Activated CD4-positive, alpha-beta T cell treated with anti-CD3 and anti-CD28 coated beads, Interleukin-2, amount 10 ng/mL, durations not matched to agents 7 days and 5 days (primary cell): ENCODE measurements around the gene GDI2. TPM values are rescaled to one million over a fixed set of nuclear protein-coding genes. Genes with fewer than 3 reads are reported as not detected.
A peak's percentile ranks its signal among the peaks of the same experiment; 100 is the strongest.

ENCODE experiments used
- CTCF ChIA-PET: fragments of 350-600 bp; sonication (Branson Sonifier 250); formaldehyde crosslinking; loops from one replicate; lab custom pipeline; 2021; ENCODE audit warnings: antibody characterized with exemption; lab: Charles Lee
- POLR2A ChIA-PET: fragments of 350-600 bp; sonication (Branson Sonifier 250); formaldehyde crosslinking; loops from one replicate; lab custom pipeline; 2021; ENCODE audit warnings: antibody characterized with exemption; lab: Charles Lee
- DNase-seq: peaks from one replicate; pipeline ENCODE4 v3.0.0-alpha.2; 2020
- H3K27ac Mint-ChIP-seq: one replicate; pipeline ENCODE4 v1.8.0; 2021; ENCODE audit warnings: mild to moderate bottlenecking, moderate library complexity, mixed read lengths
- H3K27me3 Mint-ChIP-seq: one replicate; pipeline ENCODE4 v1.8.0; 2021; ENCODE audit warnings: mixed read lengths
- H3K36me3 Mint-ChIP-seq: one replicate; pipeline ENCODE4 v1.8.0; 2021; ENCODE audit warnings: low read depth, mixed read lengths
- H3K4me1 Mint-ChIP-seq: one replicate; pipeline ENCODE4 v1.8.0; 2021; ENCODE audit warnings: mixed read lengths
- H3K4me3 Mint-ChIP-seq: one replicate; pipeline ENCODE4 v1.8.0; 2021; ENCODE audit warnings: mild to moderate bottlenecking, moderate library complexity, mixed read lengths
- H3K9me3 Mint-ChIP-seq: one replicate; pipeline ENCODE4 v1.8.0; 2021; ENCODE audit warnings: mixed read lengths
- total RNA-seq, 2 experiments: library from RNA; stranded (reverse); gene quantifications; one replicate each; pipeline ENCODE4 v1.2.3, GENCODE V29; 2021

GDI2 gene
- total RNA-seq, 2 experiments from 2014 or later: 219 to 242 TPM

DNA sequence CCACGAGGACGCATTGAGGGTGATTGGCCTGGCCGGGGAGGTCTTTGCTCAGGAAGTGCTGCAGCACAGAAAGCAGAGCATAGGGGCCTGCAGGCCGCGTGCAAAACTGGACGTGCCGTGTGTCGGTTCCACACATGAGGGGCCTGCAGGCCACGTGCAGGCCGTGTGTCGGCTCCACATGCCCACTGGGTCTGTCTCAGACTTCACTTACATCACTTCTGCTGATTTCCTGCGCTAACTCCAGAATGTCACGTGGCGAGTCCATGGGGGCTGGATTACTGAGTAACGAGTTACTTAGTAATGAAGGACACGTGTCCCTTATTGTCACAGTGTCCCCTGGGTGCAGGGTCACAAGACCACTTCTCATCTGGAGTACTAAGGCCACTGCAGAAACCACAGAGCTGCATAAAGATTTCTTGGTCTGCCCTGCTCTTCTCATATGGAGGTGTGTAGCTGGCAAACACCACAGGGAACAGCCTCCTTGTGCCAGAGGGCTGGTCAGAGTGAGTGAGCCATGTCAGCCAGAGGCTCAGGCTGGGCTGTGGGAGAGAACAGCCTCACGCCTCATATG is 60.8 kb downstream of the GDI2 start:
- Mint-ChIP-seq H3K9me3 (no peaks in the 10 kb centered on the region), H3K27me3 (no peaks in the 10 kb centered on the region), H3K4me3 (no peak overlapping the region), H3K4me1 (peaks cover 25% of the 10 kb centered on the region), H3K36me3 (peaks cover 57% of the 10 kb centered on the region), H3K27ac (no peak overlapping the region)
- ChIA-PET CTCF (interaction anchor here (0.7 kb wide), 1 partner anchor 10 kb away, joined by 9 read pairs; no protein-coding TSS in a partner anchor), POLR2A (no interaction called here)
- no peak for DNase-seq

DNA sequence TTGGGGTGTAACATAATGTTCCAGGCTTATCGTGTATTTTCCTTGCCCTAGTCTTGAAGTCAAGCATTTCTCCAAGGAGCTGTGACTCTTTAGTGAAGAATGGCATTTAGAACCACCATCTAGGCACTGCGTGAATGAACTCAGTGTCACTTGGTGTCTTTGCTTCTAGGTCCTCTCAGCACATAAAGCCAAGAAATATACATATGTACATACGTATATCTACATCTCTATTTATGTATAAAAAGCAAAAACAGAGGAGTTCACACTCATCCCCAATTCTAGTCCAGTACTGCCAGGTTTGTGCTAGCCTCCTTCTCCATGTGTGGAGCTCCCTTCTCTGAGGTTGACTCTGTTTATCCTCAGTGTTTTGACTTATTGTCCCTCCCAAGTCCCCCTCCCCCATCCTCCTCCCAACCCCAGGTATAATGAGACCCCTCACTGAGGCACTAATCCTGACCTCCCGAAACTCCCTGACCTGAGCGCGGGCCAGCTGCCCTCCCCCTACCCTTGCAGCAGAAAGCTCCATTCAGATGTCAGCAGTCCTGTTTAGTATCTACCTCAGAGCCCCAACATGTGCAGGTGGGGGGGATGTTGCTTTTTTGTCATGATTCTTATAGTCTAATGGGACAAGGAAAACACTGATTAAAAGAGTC is 61.5 kb downstream of the GDI2 start:
- POLR2A ChIA-PET: no interaction called here

DNA sequence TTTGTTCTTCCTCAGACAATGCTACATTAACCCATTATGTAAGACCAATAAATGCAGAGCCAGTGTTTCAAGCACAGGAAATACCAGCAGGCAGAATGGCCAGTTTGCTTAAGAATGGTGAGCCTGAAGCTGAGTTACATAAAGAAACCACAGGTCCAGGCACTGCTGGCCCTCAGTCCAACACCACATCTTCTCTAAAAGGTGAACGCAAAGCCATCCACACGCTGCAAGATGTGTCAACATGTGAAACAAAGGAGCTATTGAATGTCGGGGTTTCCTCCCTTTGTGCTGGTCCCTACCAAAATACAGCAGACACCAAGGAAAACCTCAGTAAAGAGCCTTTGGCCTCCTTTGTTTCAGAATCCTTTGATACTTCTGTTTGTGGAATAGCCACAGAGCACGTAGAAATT is 64.8 kb downstream of the GDI2 start:
- Mint-ChIP-seq H3K4me1 (peaks cover 18% of the 10 kb centered on the region), H3K9me3 (no peaks in the 10 kb centered on the region), H3K36me3 (peaks cover 59% of the 10 kb centered on the region), H3K27me3 (no peaks in the 10 kb centered on the region), H3K27ac (no peak overlapping the region), H3K4me3 (no peak overlapping the region)
- no peak for DNase-seq
- ChIA-PET CTCF (no interaction called here), POLR2A (no interaction called here)

More for the DNA sequence above, 61.5 kb downstream of the GDI2 start:
- Mint-ChIP-seq H3K9me3 (no peaks in the 10 kb centered on the region), H3K27me3 (no peaks in the 10 kb centered on the region), H3K4me1 (peaks cover 30% of the 10 kb centered on the region), H3K4me3 (no peak overlapping the region), H3K27ac (no peak overlapping the region), H3K36me3 (peaks cover 57% of the 10 kb centered on the region)
- DNase-seq: no peak
- CTCF ChIA-PET: no interaction called here

DNA sequence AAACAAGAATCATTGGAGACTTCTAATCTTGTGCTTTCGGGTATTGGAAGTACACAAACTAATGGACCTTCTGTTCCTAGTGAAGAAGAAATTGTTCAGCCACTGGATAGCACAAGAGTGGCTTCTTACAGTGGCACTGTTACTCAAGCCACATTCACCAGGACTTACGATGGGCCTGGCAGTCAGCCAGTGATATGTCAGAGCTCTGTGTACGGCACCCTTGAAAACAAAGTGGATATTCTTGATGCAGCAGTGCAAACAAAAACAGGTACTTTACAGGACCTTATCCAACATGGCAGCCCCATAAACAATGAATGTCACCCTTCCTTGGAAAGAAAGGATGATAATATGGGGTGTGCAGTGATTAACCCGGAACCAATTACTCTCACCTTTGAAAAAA is 67.0 kb downstream of the GDI2 start:
- POLR2A ChIA-PET: no interaction called here
- Mint-ChIP-seq H3K4me1 (peaks cover 7% of the 10 kb centered on the region), H3K4me3 (no peak overlapping the region), H3K9me3 (no peaks in the 10 kb centered on the region), H3K27ac (no peak overlapping the region), H3K27me3 (no peaks in the 10 kb centered on the region), H3K36me3 (peaks cover 57% of the 10 kb centered on the region)
- no peak for DNase-seq
- CTCF ChIA-PET: interaction anchor here (1.3 kb wide), 3 partner anchors 10 to 42 kb away, joined by 3 to 5 read pairs (median 3); no protein-coding TSS in a partner anchor

DNA sequence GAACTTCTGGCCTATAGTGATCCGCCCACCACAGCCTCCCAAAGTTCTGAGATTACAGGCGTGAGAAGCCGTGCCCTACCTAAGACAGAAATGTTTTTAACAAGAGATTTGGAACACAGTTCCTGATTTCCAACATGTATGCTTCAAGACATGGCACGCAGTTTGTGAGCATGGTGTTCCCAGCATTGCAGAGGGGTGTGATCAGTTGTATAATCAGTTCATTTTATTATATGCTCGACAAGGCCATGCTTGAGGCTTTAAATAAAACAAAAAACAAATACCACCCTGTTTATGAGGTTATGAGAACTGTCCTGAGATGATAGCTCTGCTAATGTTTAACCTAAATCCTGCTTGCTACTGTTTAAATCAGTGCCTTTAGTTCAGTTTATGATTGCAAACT is 68.4 kb downstream of the GDI2 start:
- Mint-ChIP-seq H3K4me3 (no peak overlapping the region), H3K36me3 (peaks cover 63% of the 10 kb centered on the region), H3K27ac (no peak overlapping the region), H3K9me3 (no peaks in the 10 kb centered on the region), H3K27me3 (no peaks in the 10 kb centered on the region), H3K4me1 (peaks cover 7% of the 10 kb centered on the region)
- CTCF ChIA-PET: interaction anchor here (1.3 kb wide), 1 partner anchor 9 kb away, joined by 3 read pairs; no protein-coding TSS in a partner anchor
- no peak for DNase-seq
- POLR2A ChIA-PET: no interaction called here

DNA sequence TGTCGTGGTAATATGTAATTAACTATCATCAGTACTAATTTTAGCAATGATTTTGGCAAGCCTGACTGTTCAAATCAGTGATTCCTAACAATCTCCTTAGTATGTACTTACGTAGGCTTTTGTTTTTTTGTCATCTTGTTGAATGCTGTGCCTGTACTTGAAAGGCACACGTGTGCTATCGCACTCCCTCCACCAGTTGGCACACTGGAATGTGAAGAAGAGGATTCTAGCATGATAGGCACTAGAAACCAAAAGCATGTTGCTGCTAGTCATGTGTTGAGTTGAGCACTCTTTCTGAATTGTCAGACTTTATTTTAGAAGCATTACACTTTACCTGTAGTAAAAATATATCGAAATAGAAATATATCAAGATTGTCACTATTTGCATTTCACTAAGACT is 69.5 kb downstream of the GDI2 start:
- CTCF ChIA-PET: no interaction called here
- POLR2A ChIA-PET: no interaction called here
- peaks cover 7% of the 10 kb centered on the region for H3K4me1 Mint-ChIP-seq
- no peak overlapping the region for H3K4me3 Mint-ChIP-seq
- no peak overlapping the region for H3K27ac Mint-ChIP-seq
- peaks cover 64% of the 10 kb centered on the region for H3K36me3 Mint-ChIP-seq
- H3K27me3 Mint-ChIP-seq: no peaks in the 10 kb centered on the region
- H3K9me3 Mint-ChIP-seq: no peaks in the 10 kb centered on the region
- no peak for DNase-seq

DNA sequence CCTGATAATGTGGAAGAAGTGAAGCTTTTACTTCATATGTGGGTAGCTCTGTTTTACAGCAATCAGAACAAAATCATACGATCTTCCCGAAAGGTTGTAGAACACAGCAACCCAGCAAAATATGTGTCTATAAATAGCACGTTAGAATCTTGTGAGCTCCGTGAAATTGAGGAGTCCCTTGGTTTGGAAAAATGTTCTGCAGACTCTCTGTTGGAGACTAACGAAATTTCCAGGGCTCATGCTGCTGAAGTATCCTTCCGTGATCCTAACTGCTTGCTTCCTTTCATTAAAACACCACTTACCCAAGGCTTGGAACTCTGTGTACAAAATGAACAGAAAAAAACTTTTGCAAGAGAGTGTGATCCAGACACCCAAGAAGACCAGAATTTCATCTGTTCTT is 71.1 kb downstream of the GDI2 start:
- H3K27me3 Mint-ChIP-seq: no peaks in the 10 kb centered on the region
- H3K9me3 Mint-ChIP-seq: no peaks in the 10 kb centered on the region
- ChIA-PET POLR2A (no interaction called here), CTCF (interaction anchor here (0.6 kb wide), 1 partner anchor 102 kb away, joined by 3 read pairs; no protein-coding TSS in a partner anchor)
- peaks cover 3% of the 10 kb centered on the region for H3K4me1 Mint-ChIP-seq
- H3K4me3 Mint-ChIP-seq: no peak overlapping the region
- DNase-seq: no peak
- no peak overlapping the region for H3K27ac Mint-ChIP-seq
- peaks cover 62% of the 10 kb centered on the region for H3K36me3 Mint-ChIP-seq

DNA sequence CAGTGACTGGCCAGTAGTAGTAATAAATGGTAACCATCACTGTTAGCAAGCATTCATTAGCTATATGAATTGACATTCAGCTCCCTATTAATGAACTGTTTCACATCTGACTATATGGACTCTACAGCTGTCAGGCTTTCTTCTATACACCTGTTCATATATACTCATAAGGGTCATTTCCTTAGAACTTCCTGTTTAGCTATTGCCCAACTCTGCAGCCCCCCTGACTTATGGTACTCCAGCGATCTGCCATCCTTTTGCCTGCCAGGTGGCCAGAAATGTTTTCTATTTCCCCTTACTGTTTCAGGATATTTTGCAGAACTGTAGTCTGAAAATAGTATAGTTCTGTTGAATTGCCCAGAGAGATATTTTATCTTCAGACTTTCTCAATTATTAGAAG is 72.0 kb downstream of the GDI2 start:
- ChIA-PET POLR2A (no interaction called here), CTCF (interaction anchor here (1.1 kb wide), 1 partner anchor 14 kb away, joined by 3 read pairs; no protein-coding TSS in a partner anchor)
- Mint-ChIP-seq H3K27ac (no peak overlapping the region), H3K27me3 (no peaks in the 10 kb centered on the region), H3K4me1 (no peaks in the 10 kb centered on the region), H3K4me3 (no peak overlapping the region), H3K36me3 (peaks cover 57% of the 10 kb centered on the region), H3K9me3 (no peaks in the 10 kb centered on the region)
- no peak for DNase-seq

DNA sequence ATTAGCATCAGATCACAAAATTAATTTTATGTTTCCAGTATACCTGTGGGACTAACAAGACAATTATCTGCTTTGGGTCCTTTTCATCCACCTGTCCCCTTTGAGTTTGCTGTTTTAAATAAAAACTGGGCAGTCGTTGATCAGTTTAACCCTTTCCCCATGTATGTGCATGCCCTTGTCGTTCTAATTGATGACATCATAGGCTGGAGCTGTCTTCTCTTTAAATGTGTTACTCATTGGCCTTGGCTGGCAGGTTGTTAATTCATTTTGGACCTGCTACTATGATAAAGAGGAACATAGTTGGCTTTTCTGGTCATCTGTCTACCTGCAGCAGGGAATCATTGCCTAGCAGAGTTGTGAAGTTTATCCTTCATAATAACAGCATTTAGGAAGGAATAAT is 74.8 kb downstream of the GDI2 start:
- Mint-ChIP-seq H3K4me1 (peaks cover 3% of the 10 kb centered on the region), H3K4me3 (no peak overlapping the region), H3K27ac (no peak overlapping the region), H3K9me3 (no peaks in the 10 kb centered on the region), H3K27me3 (no peaks in the 10 kb centered on the region), H3K36me3 (peaks cover 54% of the 10 kb centered on the region)
- no peak for DNase-seq
- CTCF ChIA-PET: no interaction called here
- POLR2A ChIA-PET: no interaction called here

DNA sequence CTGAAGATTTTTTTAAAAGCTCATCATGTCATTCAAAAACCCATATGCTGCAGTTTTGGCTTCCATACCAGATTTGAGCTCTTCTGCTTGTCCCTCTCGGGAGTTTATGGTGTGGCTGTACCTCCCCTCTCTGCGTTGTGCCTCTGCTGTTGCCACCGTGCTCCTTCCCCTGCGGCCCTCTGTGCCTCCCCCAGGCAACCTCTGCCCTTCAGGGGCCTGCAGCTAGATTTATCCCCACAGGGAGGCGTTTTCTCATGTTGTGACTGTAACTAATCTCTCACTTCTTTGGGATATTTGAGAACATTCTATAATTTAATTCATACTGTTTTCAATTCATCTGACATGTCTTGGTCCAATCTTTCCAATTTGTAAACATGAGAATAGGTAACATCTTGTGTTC is 75.9 kb downstream of the GDI2 start:
- H3K4me3 Mint-ChIP-seq: no peak overlapping the region
- CTCF ChIA-PET: no interaction called here
- H3K4me1 Mint-ChIP-seq: peaks cover 9% of the 10 kb centered on the region
- H3K9me3 Mint-ChIP-seq: no peaks in the 10 kb centered on the region
- peaks cover 56% of the 10 kb centered on the region for H3K36me3 Mint-ChIP-seq
- H3K27ac Mint-ChIP-seq: peak overlapping the region; percentile 32
- H3K27me3 Mint-ChIP-seq: no peaks in the 10 kb centered on the region
- POLR2A ChIA-PET: no interaction called here
- no peak for DNase-seq

DNA sequence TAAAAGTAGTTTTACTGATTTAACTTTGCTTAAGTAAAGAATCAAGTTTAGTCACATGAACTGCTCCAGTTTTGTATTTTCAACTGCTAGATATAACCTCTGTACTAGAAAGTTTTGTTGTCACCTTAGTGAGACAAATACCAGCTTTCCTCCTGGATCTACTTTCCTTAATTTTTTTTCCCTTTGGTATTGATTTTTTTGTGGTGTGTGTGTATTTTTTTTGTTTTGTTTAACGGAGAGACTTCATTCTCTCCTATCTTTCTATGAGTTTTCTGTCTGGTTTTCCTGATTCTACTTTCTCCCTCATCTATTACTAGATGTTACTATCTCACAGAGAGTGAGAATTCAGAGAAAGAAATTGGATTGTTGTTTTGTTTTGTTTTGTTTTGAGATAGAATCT is 76.6 kb downstream of the GDI2 start:
- H3K27me3 Mint-ChIP-seq: no peaks in the 10 kb centered on the region
- H3K4me3 Mint-ChIP-seq: no peak overlapping the region
- DNase-seq: no peak
- H3K9me3 Mint-ChIP-seq: no peaks in the 10 kb centered on the region
- peaks cover 56% of the 10 kb centered on the region for H3K36me3 Mint-ChIP-seq
- no peak overlapping the region for H3K27ac Mint-ChIP-seq
- ChIA-PET POLR2A (no interaction called here), CTCF (interaction anchor here (1.4 kb wide), 1 partner anchor 20 kb away, joined by 3 read pairs; no protein-coding TSS in a partner anchor)
- peaks cover 13% of the 10 kb centered on the region for H3K4me1 Mint-ChIP-seq

DNA sequence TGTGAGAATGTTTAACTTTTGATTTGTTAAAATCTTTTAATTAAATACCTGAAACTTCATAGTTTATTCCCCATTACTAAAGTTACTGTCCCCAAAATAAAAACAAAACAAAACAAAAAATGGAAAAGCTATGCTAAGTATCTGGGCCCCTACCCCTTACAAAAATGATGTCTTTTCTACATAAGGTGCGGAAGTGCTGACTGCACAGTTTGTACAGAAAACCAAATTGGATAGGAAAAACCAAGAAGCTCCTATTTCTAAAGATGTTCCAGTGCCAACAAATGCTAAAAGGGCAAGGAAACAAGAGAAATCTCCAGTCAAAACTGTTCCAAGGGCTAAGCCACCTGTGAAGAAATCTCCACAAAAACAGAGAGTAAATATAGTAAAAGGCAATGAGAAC is 78.1 kb downstream of the GDI2 start:
- H3K27ac Mint-ChIP-seq: no peak overlapping the region
- ChIA-PET POLR2A (no interaction called here), CTCF (interaction anchor here (0.8 to 1.4 kb wide), 3 partner anchors 8 to 18 kb away, joined by 3 to 4 read pairs (median 3); no protein-coding TSS in a partner anchor)

DNA sequence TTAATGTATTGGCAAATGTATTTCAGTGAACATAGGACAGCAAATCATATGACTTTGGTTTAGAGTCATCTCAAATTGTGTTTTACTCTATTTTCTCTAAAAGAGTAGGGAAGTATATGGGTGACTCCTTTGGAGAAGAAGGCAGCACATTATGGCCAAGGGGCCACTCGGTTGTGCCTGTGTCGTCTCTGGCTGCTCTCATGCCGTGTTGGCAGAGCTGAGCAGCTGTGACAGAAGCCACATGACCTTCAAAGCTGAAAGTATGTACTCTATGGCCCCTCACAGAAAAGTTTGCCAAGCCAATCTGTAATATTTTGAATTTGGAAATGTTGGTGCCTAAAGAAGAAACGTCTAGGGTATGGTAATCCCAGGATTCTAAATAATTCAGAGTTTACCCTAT is 81.1 kb downstream of the GDI2 start:
- no peak overlapping the region for H3K4me3 Mint-ChIP-seq
- peaks cover 49% of the 10 kb centered on the region for H3K36me3 Mint-ChIP-seq
- CTCF ChIA-PET: interaction anchor here (1.2 kb wide), 1 partner anchor 15 kb away, joined by 4 read pairs; no protein-coding TSS in a partner anchor
- no peaks in the 10 kb centered on the region for H3K27me3 Mint-ChIP-seq
- H3K27ac Mint-ChIP-seq: peak overlapping the region; percentile 19
- POLR2A ChIA-PET: no interaction called here
- H3K9me3 Mint-ChIP-seq: no peaks in the 10 kb centered on the region
- no peak for DNase-seq
- peaks cover 33% of the 10 kb centered on the region for H3K4me1 Mint-ChIP-seq

More for the DNA sequence above, 78.1 kb downstream of the GDI2 start:
- Mint-ChIP-seq H3K4me1 (peaks cover 27% of the 10 kb centered on the region), H3K9me3 (no peaks in the 10 kb centered on the region), H3K36me3 (peaks cover 56% of the 10 kb centered on the region), H3K4me3 (no peak overlapping the region), H3K27me3 (no peaks in the 10 kb centered on the region)
- DNase-seq: no peak
